AG04450 (cell line): ENCODE measurements around the gene PRAME. TPM values are rescaled to one million over a fixed set of nuclear protein-coding genes. Genes with fewer than 3 reads are reported as not detected.

Experiments used
- CTCF ChIA-PET: fragments of 300-600, 350-600 bp; formaldehyde crosslinking; extraction: SDS; loops from one replicate; lab custom pipeline; 2022; ENCODE audit warnings: antibody characterized with exemption, inconsistent platforms; lab: Charles Lee
- POLR2A ChIA-PET: fragments of 350-600 bp; formaldehyde crosslinking; extraction: SDS; loops from one replicate; lab custom pipeline; 2021; ENCODE audit warnings: antibody characterized with exemption, inconsistent platforms; lab: Yijun Ruan, JAX
- DNase-seq: peaks from one replicate; pipeline ENCODE4 v3.0.0-alpha.2; 2011; ENCODE audit warnings: low read depth, low spot score
- H3K27ac ChIP-seq: one replicate; pipeline ENCODE4 v1.5.1; 2012; ENCODE audit warnings: low read depth, low read length, control low read depth
- H3K27me3 ChIP-seq: one replicate; pipeline ENCODE4 v1.6.0; 2012; ENCODE audit warnings: low read length; ENCODE audit not compliant: control insufficient read depth, insufficient read depth
- H3K4me3 ChIP-seq: 2 replicates; pipeline ENCODE4 v1.5.1; 2011; ENCODE audit warnings: mild to moderate bottlenecking, low read depth, low read length, control low read depth
- H3K9me3 ChIP-seq: 2 replicates; pipeline ENCODE4 v1.5.1; 2012; ENCODE audit warnings: low read length; ENCODE audit not compliant: control insufficient read depth, insufficient read depth
- polyA plus RNA-seq: library from polyadenylated mRNA; depleted of rRNA; stranded (reverse); fragments of >200 nt; gene quantifications from 2 replicates; pipeline ENCODE4 v1.2.3, GENCODE V29; 2011
- TF ChIP-seq, protein P1 (sequence below): IDR thresholded peaks from 2 replicates; pipeline ENCODE4 v1.5.1; 2011; ENCODE audit warnings: low read depth, low read length, control low read depth, inconsistent platforms

PRAME gene
- polyA plus RNA-seq, 1 experiment: 0.24 TPM

DNA sequence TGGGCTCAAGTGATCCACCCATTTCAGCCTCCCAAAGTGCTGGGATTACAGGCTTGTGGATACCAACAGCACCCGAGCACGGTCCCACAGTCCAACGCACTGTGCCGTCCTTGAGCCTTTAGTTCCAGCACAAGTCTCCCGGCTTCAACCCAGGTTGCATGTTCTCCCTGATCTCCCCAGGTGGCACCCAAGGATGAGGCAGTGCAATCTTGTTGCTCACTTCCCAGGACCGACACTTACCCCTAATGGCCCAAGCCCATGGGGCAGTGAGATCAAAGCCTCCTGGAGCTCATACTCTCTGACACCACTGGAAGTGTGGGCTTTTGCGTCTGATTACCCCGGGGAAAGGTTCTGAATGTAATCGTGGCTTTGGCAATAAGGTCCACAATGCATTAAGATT lies 3.5 kb downstream of the PRAME start:
- TF ChIP-seq, protein P1, sequence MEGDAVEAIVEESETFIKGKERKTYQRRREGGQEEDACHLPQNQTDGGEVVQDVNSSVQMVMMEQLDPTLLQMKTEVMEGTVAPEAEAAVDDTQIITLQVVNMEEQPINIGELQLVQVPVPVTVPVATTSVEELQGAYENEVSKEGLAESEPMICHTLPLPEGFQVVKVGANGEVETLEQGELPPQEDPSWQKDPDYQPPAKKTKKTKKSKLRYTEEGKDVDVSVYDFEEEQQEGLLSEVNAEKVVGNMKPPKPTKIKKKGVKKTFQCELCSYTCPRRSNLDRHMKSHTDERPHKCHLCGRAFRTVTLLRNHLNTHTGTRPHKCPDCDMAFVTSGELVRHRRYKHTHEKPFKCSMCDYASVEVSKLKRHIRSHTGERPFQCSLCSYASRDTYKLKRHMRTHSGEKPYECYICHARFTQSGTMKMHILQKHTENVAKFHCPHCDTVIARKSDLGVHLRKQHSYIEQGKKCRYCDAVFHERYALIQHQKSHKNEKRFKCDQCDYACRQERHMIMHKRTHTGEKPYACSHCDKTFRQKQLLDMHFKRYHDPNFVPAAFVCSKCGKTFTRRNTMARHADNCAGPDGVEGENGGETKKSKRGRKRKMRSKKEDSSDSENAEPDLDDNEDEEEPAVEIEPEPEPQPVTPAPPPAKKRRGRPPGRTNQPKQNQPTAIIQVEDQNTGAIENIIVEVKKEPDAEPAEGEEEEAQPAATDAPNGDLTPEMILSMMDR: no peak
- Histone ChIP-seq H3K27me3 (peaks cover 2% of the 10 kb centered on the region), H3K27ac (no peak overlapping the region), H3K4me3 (no peak overlapping the region), H3K9me3 (peaks cover 13% of the 10 kb centered on the region; the same call in 1 of the 2 replicates)
- DNase-seq: no peak
- ChIA-PET POLR2A (no interaction called here), CTCF (no interaction called here)

DNA sequence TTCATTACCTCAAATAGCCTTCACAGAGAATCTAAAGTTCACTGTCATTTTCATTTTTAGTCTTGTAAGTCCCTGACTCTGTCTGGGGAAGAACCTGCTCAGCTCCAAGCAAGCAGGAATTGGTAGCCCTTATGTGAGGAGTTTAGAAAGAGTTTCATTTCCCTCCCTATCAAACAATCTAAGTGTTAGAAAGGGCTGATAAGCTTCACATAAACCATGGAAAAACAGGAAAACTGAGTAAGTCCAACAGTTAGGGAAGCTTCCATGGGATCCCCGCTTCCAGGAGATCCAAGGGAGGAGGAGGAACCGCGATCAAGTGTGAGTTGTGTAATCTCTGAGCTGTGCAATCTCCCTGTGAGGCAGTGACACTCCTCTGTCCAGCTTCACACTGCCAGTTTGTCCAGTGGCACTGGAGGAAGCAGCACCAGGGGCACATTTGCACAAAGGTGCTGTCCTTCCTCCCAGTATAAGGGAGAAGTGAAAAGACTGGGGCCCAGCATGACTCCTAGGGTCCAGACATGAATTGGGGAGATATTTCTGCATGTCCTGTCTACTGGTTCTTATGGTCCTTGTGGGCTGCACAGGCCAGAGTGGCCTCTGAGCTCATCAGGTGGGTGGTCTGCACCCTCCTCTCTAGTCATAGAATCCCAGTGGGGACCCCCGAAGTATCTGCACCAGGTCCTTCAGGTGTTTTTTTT lies 4.3 kb downstream of the PRAME start:
- H3K4me3 ChIP-seq: no peak overlapping the region
- H3K27ac ChIP-seq: no peak overlapping the region
- peaks cover 13% of the 10 kb centered on the region; the same call in 1 of the 2 replicates for H3K9me3 ChIP-seq
- TF ChIP-seq, protein P1: no peak
- H3K27me3 ChIP-seq: peaks cover 2% of the 10 kb centered on the region
- CTCF ChIA-PET: no interaction called here
- POLR2A ChIA-PET: no interaction called here
- no peak for DNase-seq

DNA sequence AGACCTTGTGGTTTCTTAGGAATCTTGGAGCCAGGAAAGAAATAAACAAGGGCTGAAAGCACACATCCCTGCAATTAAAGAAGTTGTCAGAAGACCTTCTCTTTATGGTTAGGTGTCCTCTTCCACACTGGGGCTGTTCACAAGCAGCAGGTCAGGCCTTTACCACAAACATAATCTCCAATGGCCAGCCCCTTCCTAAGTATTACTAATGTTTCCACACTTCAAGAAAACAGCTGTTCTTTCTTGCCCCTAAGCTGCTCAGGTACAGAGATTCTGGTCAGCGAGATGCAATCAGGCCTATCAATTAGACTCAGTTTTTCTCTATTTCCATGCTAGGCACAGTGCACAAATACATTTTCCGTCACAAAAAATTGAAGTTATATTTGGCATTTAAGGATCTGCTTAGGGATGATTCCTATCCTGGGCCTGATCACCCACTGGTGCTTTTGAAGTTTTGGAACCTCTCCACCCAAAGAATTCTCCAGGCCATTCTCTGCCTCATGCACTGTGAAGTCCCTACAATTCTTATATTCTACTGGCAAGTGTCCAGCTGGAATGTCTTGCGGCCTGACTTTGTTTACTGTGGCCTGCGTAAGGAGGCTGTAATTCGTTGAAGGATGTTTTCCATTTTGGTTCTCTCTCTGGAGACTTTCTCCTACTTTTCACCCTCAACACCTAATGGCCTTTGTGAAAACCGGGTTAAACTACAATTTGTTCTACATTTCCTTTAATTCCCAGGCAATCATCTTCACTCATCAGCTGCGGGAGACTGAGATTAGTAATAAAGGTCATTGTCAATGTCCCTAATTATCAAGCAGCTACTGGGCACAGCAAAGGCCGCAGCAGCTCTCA lies 5.1 kb downstream of the PRAME start:
- TF ChIP-seq, protein P1: no peak
- DNase-seq: no peak
- ChIA-PET POLR2A (no interaction called here), CTCF (no interaction called here)
- Histone ChIP-seq H3K27ac (no peak overlapping the region), H3K4me3 (no peak overlapping the region), H3K9me3 (peaks cover 10% of the 10 kb centered on the region; the same call in 1 of the 2 replicates), H3K27me3 (peaks cover 4% of the 10 kb centered on the region)

DNA sequence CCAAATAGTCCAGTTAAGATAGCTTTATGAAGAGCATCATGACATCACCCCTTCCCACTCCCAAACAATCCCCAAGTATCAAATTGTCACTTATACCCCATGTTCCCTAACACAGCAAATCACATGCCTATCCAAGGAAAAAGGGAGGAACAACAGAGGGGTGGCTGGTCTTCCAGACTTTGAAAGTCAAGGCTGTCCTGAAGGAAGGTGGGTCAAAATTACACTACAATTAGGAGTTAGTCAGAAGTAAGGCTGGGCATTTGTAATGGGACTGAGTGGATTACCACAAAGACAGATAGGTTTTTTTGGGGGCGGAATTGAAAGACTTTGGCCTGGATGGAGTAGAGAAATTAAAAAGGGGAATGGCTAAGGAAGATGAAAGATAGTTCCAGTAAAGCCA lies 5.9 kb downstream of the PRAME start:
- Histone ChIP-seq H3K4me3 (no peak overlapping the region), H3K9me3 (peaks cover 6% of the 10 kb centered on the region; the same call in 1 of the 2 replicates), H3K27ac (no peak overlapping the region), H3K27me3 (peaks cover 5% of the 10 kb centered on the region)
- POLR2A ChIA-PET: no interaction called here
- TF ChIP-seq, protein P1: no peak
- CTCF ChIA-PET: no interaction called here
- DNase-seq: no peak

DNA sequence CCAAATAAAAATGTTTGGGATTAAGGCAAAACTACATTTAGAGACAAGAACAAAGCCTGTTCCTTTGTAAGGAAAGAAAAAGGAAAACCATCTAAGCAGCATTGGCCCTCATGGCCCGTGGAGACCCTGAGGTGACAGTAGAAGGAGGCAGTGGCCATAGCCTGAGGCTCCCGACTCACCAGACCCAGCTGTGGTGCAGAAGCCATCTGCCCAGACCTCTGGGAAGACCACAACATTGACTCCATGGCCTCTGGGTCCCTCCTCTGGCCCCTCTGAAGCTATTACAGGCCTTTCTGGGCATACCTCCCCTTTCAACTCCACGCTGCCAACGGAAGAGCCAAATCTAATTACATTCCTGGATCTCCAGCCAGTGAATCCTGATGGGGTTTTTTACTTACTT lies 6.4 kb downstream of the PRAME start:
- CTCF ChIA-PET: no interaction called here
- DNase-seq: no peak
- TF ChIP-seq, protein P1: no peak
- H3K9me3 ChIP-seq: peaks cover 6% of the 10 kb centered on the region; the same call in 1 of the 2 replicates
- peaks cover 5% of the 10 kb centered on the region for H3K27me3 ChIP-seq
- H3K4me3 ChIP-seq: no peak overlapping the region
- POLR2A ChIA-PET: no interaction called here
- no peak overlapping the region for H3K27ac ChIP-seq
